NCI-H146 treated with DMSO at 0.1 percent for 48 hours (cell line): Measurements from ENCODE around the gene MBNL1.
"Not testable (repeated sequence)": the region's sequence is repeated elsewhere in the genome, so short reads cannot be mapped to it uniquely, and the experiment has no call there.

Experiments used
- DNase-seq: peaks from one replicate; lab custom pipeline; 2025; ENCODE audit not compliant: unreplicated experiment; lab: John Stamatoyannopoulos, UW

The MBNL1 gene

GRCh38 chr3:152396867-152397266, 128.1 kb downstream of the MBNL1 start:
- DNase-seq = no peak

GRCh38 chr3:152397348-152397747, 128.6 kb downstream of the MBNL1 start:
- DNase-seq = not testable (repeated sequence)

DNA sequence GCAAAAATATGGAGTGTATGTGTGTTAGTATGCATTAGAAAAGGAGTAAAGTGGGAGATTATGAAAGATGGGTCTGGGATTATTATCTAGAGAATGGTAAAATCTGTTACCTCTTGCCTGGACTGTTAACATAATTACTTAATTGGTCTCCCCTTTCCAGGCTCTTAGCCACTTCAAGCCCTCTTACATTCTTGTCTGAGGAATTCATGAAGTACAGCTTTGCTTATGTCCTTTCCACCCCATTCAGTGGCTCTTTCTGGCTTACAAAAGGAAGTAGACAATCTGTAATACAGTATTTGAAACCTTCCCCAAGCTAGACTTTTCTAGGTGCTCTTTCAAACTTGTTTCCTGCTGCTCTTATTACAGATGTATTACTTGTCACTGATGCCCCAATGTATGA, 129.8 kb downstream of the MBNL1 start:
- DNase-seq = no peak

DNA sequence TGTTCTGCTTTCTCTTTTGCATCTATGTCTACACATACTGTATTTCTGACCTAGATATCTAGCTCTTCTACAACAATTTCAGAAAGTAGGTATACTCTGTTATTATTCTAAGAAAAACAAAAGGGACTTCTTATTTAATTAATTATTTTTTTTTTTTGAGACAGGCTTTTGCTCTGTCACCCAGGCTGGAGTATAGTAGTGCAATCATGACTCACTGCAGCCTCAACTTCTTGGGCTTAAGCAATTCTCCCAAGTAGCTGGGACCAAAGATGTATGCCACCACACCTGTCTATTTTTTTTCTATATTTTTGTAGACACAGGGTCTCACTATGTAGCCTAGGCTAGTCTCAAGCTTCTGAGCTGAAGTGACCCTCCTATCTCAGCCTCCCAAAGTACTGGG, 130.6 kb downstream of the MBNL1 start:
- no peak for DNase-seq

GRCh38 chr3:152400887-152401286, 132.2 kb downstream of the MBNL1 start:
- no peak for DNase-seq

- no peak for DNase-seq
These were observed 134.1 kb downstream of the MBNL1 start for GRCh38 chr3:152402695-152403451.

DNA sequence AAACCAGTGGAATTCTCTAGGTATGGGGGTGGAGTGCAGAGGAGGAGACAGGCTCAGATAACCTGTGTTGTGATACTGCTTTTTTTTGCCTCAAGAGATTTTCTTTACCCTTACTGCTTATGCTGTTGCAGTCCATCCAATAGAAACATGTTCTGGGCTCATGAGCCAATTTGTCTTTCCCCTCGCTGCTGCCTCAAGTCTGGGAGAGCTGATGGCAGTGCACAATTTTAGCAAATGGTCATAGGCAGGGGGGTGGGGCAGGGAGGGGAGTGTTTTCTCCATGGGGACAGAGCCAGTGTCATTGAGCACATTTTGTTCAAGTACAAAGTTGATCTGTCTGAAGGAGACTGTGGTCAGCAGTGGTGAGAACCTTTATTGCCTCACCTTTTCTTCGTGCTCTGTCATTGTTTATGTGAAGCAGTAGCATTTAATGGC, 134.9 kb downstream of the MBNL1 start:
- no peak for DNase-seq

DNA sequence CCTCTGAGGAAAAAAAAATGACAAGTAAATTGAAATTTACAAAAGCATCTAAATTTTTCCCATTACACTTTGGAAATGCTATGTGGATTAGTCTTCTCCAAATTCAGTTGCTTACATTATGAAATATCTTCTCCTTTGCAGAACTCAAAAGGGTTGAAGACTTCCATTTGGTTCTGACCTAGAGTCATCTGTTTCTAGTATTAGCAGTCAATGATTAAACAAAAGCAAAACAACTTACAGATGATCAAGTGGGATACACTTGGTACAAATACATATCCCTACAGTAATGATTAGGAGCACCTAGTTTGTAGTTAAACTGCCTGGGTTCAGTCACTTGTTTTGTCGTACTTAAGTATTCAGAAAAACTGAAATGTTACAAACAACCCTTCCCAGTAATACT, 136.2 kb downstream of the MBNL1 start:
- no peak for DNase-seq

- DNase-seq = no peak
These were observed 137.4 kb downstream of the MBNL1 start for GRCh38 chr3:152405915-152406802.

DNA sequence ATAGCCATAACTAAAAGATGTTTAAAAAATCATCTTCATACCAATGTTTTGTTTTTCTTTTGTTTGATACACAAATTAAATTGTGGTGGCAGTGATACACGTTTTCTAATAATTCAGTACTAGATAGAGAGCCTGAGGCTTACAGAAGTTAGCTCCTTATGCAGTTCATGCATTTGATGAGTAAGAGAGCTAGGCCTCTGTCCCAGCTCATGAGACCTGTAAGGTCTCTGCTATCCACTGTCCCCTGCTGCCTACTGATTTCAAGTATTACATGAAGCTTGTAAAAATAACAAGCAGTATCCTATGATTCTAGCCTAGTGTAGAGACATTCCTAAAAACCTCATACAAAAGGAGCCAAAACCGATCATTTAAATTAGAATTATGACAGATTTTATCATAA, 144.5 kb downstream of the MBNL1 start:
- no peak for DNase-seq

DNA sequence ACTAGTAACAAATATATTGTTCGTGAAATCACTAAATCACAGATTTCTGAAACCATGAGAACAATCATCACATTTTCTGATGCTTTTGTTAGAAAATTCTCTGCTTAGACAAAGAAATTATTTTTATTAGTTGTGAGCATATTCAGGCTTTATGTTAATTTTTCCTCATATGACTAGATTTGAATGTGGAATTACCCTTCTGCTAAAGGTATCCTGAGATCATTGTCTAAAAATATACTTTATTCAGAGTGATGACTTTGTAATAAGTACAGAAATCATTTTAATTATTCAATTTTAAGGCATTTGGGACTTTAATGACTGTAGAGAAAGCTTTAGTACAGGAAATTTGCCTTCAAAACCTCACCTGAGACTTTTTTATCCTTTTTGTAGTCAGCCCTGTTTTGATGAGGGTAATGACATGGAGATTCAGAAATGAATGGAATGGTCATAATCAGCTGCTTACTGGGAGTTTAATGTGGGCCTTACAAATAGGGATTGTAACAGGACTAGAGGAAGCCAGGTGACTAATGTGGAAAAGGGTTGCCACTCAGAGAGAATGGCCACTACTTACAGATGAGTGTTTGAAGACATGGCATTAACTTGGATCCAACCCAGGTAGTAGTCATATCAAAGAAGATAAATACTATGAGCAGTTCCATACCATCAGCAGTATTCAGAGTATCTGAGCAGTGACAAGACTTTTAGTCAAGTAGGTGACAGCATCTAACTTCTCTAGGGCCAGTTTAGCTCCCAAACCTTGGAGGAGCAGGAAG, 148.3 kb downstream of the MBNL1 start:
- no peak for DNase-seq

DNA sequence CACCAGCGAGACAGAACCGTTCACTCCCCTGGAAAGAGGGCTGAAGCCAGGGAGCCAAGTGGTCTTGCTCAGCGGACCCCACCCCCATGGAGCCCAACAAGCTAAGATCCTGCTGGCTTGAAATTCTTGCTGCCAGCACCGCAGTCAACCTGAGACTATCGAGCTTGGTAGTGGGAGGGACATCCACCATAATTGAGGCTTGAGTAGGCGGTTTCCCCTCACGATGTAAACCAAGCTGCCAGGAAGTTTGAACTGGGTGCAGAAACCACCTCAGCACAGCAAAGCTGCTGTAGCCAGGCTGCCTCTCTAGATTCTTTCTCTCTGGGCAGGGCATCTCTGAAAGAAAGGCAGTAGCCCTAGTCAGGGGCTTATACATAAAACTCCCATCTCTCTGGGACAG, 151.0 kb downstream of the MBNL1 start:
- no peak for DNase-seq

- DNase-seq = no peak
These were observed 152.4 kb downstream of the MBNL1 start for GRCh38 chr3:152421162-152421561.

DNA sequence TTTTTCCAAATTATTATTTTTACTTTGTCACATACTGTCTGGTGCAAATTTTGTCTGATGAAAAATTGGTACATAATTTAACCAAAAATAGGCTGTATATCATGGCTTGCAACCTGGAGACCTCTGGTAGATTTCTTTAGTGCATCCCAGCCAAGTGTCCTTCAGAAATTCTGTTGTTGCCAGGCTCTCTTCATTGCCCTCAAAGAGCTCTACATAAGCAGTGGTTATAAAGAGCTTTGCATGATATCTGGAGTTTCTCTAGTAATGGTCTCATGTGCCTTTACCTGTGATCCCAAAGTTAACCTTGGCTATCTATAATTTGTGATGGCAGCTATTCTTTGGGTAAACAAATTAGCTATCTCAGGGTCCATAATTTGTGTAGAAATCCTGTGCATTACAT, 157.7 kb downstream of the MBNL1 start:
- no peak for DNase-seq

GRCh38 chr3:152428577-152428976, 159.8 kb downstream of the MBNL1 start:
- no peak for DNase-seq

DNA sequence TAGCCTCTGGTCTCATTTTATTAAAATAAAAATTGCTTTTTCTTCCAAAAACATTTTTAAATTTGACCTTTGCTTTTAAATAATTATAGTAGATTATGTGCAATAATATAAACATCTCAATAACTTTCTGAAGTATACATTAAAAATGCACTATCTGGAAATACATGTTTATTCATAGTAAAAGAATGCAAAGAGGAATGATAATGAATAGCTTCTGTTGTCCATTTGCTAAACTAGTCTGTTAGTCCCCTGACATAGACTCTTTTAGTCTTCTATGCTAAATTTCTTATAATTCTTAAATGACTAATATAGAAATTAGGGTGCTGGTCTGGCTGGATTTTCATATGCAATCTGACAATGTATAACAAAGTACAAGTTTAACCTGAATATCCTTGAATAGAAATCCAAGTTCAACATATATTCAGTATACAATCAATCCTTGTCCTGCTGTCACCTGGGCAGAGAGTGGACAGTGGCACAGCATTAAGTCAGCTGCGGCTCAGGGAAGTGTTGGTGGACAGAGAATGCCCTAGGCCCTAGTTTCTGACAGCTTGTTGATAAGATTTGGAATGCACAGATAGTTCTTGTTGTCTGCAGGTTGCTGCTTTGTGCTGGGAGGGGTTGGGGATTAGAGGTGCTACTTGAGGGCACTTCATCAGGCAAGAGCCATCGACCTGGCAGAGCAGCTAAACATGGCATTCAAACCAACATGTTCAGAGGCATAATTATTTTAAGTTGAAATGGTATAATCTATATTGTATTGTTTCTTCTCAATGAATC, 161.7 kb downstream of the MBNL1 start:
- no peak for DNase-seq

DNA sequence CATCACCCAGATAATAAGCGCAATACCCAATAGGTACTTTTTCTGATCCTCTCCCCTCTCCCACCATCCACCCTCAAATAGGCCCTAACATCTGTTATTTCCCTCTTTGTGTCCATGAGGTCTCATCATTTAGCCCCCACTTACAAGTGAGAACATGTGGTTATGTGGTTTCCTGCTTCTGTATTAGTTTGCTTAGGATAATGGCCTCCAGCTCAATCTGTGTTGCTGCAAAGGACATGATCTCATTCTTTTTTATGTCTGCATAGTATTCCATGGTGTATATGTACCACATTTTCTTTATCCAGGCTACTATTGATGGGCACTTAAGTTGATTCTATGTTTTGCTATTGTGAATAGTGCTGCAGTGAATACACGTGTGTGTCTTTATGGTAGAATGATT, 165.4 kb downstream of the MBNL1 start:
- DNase-seq = no peak

DNA sequence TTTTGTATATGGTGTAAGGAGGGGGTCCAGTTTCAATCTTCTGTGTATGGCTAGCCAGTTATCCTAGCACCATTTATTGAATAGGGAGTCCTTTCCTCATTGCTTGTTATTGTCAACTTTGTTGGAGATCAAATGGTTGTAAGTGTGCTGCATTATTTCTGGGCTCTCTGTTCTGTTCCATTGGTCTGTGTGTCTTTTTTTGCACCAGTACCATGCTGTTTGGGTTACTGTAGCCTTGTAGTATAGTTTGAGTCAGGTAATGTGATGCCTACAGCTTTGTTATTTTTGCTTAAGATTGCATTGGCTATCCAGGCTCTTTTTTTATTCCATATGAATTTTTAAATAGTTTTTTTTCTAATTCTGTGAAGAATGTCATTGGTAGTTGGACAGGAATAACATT, 166.5 kb downstream of the MBNL1 start:
- DNase-seq = not testable (repeated sequence)

GRCh38 chr3:152436707-152437590, 168.2 kb downstream of the MBNL1 start:
- DNase-seq = peak; percentile 24

- no peak for DNase-seq
These were observed 169.5 kb downstream of the MBNL1 start for GRCh38 chr3:152438181-152438580.
